Ovary (tissue), 3 donors: ENCODE measurements around the gene ZFYVE26.

ENCODE experiments used
- CTCF ChIP-seq, 3 donors: fragments of 450-650 bp in 2 of 3; fragments of 200-600 bp in 1 of 3; IDR thresholded peaks; one replicate each; pipeline versions ENCODE4 v1.5.1 to v1.8.0; 2016 to 2022; ENCODE audit warnings: antibody characterized with exemption in 3 of 3, mild to moderate bottlenecking in 1 of 3
- EP300 ChIP-seq: sonication (generic); formaldehyde crosslinking; IDR thresholded peaks from one replicate; pipeline ENCODE4 v1.6.1; 2017; ENCODE audit warnings: antibody characterized with exemption
- POLR2A ChIP-seq: fragments of 450-650 bp; IDR thresholded peaks from one replicate; pipeline ENCODE4 v1.6.1; 2017; ENCODE audit warnings: antibody characterized with exemption, mild to moderate bottlenecking, moderate library complexity
- donor health status: DM: no; HTN: no; CAD: no.

GRCh38 chr14:67735336-67736147 is 80.8 kb downstream of the ZFYVE26 start:
- TF ChIP-seq POLR2A (no peak), CTCF (IDR thresholded peaks at IDR 0.05) (no peak), EP300 (no peak)
